GM19455 (cell line): ENCODE results near the gene APOBEC3F.

Experiments used
- ATAC-seq: cut with Tn5 transposase; IDR thresholded peaks from one replicate; pipeline ENCODE4 v1.9.1; 2021; ENCODE audit not compliant: unreplicated experiment

APOBEC3F gene

GRCh38 chr22:39090426-39091064, 49.9 kb downstream of the APOBEC3F start:
- no peak for ATAC-seq

GRCh38 chr22:39091126-39092081, 50.7 kb downstream of the APOBEC3F start:
- no peak for ATAC-seq

- ATAC-seq, result no peak
These were observed 51.6 kb downstream of the APOBEC3F start for GRCh38 chr22:39092111-39092862.

- no peak for ATAC-seq
These were observed 54.2 kb downstream of the APOBEC3F start for GRCh38 chr22:39094717-39095389.

GRCh38 chr22:39095971-39096370, 55.3 kb downstream of the APOBEC3F start:
- ATAC-seq, result no peak

- ATAC-seq, result no peak
These were observed 56.7 kb downstream of the APOBEC3F start, which contains the start of gene APOBEC3H for GRCh38 chr22:39097098-39098020. Gene APOBEC3H (plus strand): TSS chr22:39097244. CDS start chr22:39100279, 3,035 bp downstream.

- no peak for ATAC-seq
These were observed 57.4 kb downstream of the APOBEC3F start for GRCh38 chr22:39098026-39098425.

- no peak for ATAC-seq
These were observed 57.9 kb downstream of the APOBEC3F start for GRCh38 chr22:39098576-39098975.

GRCh38 chr22:39101226-39101625, 60.6 kb downstream of the APOBEC3F start:
- no peak for ATAC-seq

- no peak for ATAC-seq
These were observed 62.8 kb downstream of the APOBEC3F start for GRCh38 chr22:39103431-39103830.
